ENCODE measurements around the gene USP6NL. TPM values are rescaled to one million over a fixed set of nuclear protein-coding genes. Genes with fewer than 3 reads are reported as not detected.
"Not testable (repeated sequence)": the region's sequence is repeated elsewhere in the genome, so short reads cannot be mapped to it uniquely, and the experiment has no call there.

USP6NL gene
- total RNA-seq, 1 experiment from 2014 or later: 21.4 TPM

GRCh38 chr10:11498399-11498798 is 113.1 kb downstream of the USP6NL start:
- TF ChIP-seq CREM (CRISPR knock-in tag; IDR thresholded peaks at IDR 0.05) (no peak), PRRX2 (CRISPR knock-in tag; IDR thresholded peaks at IDR 0.05) (no peak), MXD4 (CRISPR knock-in tag; IDR thresholded peaks at IDR 0.05; ENCODE audit: borderline replicate concordance) (no peak), ZNF416 (CRISPR knock-in tag; IDR thresholded peaks at IDR 0.05) (no peak), FOXK1 (CRISPR knock-in tag; IDR thresholded peaks at IDR 0.05) (no peak), ERG (CRISPR knock-in tag; IDR thresholded peaks at IDR 0.05) (no peak), ATF2 (CRISPR knock-in tag; IDR thresholded peaks at IDR 0.05; ENCODE audit: borderline replicate concordance, low read depth) (no peak)
- TF ChIP-seq, protein P1, sequence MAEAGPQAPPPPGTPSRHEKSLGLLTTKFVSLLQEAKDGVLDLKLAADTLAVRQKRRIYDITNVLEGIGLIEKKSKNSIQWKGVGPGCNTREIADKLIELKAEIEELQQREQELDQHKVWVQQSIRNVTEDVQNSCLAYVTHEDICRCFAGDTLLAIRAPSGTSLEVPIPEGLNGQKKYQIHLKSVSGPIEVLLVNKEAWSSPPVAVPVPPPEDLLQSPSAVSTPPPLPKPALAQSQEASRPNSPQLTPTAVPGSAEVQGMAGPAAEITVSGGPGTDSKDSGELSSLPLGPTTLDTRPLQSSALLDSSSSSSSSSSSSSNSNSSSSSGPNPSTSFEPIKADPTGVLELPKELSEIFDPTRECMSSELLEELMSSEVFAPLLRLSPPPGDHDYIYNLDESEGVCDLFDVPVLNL (CRISPR knock-in tag; IDR thresholded peaks at IDR 0.05; ENCODE audit: borderline replicate concordance, low read depth): no peak
- no peak overlapping the region for H3K27ac Mint-ChIP-seq
- CTCF ChIA-PET: no interaction called here
- 0 out of 2 replicates have a peak, but pooled peaks cover 6% of the 10 kb centered on the region for H3K4me1 Mint-ChIP-seq
- no peak for ATAC-seq
- no peak for DNase-seq (ENCODE audit: low spot score)
- no peak overlapping the region for H3K4me3 Mint-ChIP-seq
- no peaks in the 10 kb centered on the region for H3K27me3 Mint-ChIP-seq (ENCODE audit: low read depth)
- no peaks in the 10 kb centered on the region for H3K9me3 Mint-ChIP-seq
- POLR2A ChIA-PET: no interaction called here
- H3K36me3 Mint-ChIP-seq: peaks cover 10% of the 10 kb centered on the region

GRCh38 chr10:11494923-11495322 is 116.5 kb downstream of the USP6NL start:
- H3K9me3 Mint-ChIP-seq; H3K27me3 Mint-ChIP-seq (ENCODE audit: low read depth); H3K27ac Mint-ChIP-seq; H3K4me3 Mint-ChIP-seq; POLR2A ChIA-PET; H3K4me1 Mint-ChIP-seq; ATAC-seq: not testable (repeated sequence)
- H3K36me3 Mint-ChIP-seq: peaks cover 34% of the 10 kb centered on the region
- TF ChIP-seq CTCF (IDR thresholded peaks at IDR 0.05): peak; percentile 54; the same call in 1 of the 2 replicates
- CTCF ChIA-PET: interaction anchor here (0.7 to 2.7 kb wide), 10 partner anchors 10 to 262 kb away, joined by 3 to 15 read pairs (median 7); no protein-coding TSS in a partner anchor
- DNase-seq (ENCODE audit: low spot score): peak; percentile 84

GRCh38 chr10:11493646-11494045 is 117.8 kb downstream of the USP6NL start:
- no peak for TF ChIP-seq ZNF232 (CRISPR knock-in tag; IDR thresholded peaks at IDR 0.05)
- TF ChIP-seq PRRX2 (CRISPR knock-in tag; IDR thresholded peaks at IDR 0.05): no peak
- TF ChIP-seq, protein P2, sequence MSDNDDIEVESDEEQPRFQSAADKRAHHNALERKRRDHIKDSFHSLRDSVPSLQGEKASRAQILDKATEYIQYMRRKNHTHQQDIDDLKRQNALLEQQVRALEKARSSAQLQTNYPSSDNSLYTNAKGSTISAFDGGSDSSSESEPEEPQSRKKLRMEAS (CRISPR knock-in tag; IDR thresholded peaks at IDR 0.05): no peak
- TF ChIP-seq, protein P3, sequence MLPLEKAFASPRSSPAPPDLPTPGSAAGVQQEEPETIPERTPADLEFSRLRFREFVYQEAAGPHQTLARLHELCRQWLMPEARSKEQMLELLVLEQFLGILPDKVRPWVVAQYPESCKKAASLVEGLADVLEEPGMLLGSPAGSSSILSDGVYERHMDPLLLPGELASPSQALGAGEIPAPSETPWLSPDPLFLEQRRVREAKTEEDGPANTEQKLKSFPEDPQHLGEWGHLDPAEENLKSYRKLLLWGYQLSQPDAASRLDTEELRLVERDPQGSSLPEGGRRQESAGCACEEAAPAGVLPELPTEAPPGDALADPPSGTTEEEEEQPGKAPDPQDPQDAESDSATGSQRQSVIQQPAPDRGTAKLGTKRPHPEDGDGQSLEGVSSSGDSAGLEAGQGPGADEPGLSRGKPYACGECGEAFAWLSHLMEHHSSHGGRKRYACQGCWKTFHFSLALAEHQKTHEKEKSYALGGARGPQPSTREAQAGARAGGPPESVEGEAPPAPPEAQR (CRISPR knock-in tag; IDR thresholded peaks at IDR 0.05): no peak
- no peak for TF ChIP-seq MYBL2 (CRISPR knock-in tag; IDR thresholded peaks at IDR 0.05)
- Mint-ChIP-seq H3K36me3 (peaks cover 39% of the 10 kb centered on the region), H3K27ac (no peak overlapping the region; the same call in 1 of the 2 replicates), H3K4me1 (0 out of 2 replicates have a peak, but pooled peaks cover 6% of the 10 kb centered on the region), H3K9me3 (no peaks in the 10 kb centered on the region), H3K27me3 (ENCODE audit: low read depth) (no peaks in the 10 kb centered on the region), H3K4me3 (no peak overlapping the region)
- CTCF ChIA-PET: interaction anchor here (1.0 kb wide), 1 partner anchor 12 kb away, joined by 3 read pairs; no protein-coding TSS in a partner anchor
- POLR2A ChIA-PET: no interaction called here
- ATAC-seq (no peak), DNase-seq (ENCODE audit: low spot score) (no peak)
